Gastrocnemius medialis (tissue), 4 donors: ENCODE data around the gene MELTF. TPM values are rescaled to one million over a fixed set of nuclear protein-coding genes. Genes with fewer than 3 reads are reported as not detected.

Source experiments
- ATAC-seq, 2 donors: fragments of 150-250 bp; one replicate each; pipeline ENCODE4 v1.9.1; 2016
- DNase-seq, 2 donors: peaks; one replicate each; pipeline ENCODE4 v3.0.0-alpha.2; 2019
- H3K27ac ChIP-seq, 4 donors: fragments of 200-600 bp; sonication (generic); 1 replicate in 1 of 4; 2 replicates in 3 of 4; pipeline ENCODE4 v1.5.1; 2016 to 2018; ENCODE audit warnings: mild to moderate bottlenecking in 2 of 4, moderate library complexity in 1 of 4
- H3K27me3 ChIP-seq, 3 donors: fragments of 200-600 bp; sonication (generic) in 2 of 3; 1 replicate in 1 of 3; 2 replicates in 2 of 3; pipeline versions ENCODE4 v1.5.1 to v1.6.0; 2016 to 2019; ENCODE audit warnings: mild to moderate bottlenecking in 1 of 3, moderate library complexity in 1 of 3
- H3K36me3 ChIP-seq, 2 donors: fragments of 200-600 bp; sonication (generic) in 1 of 2; one replicate each; pipeline ENCODE4 v1.5.1; 2017 to 2018
- H3K4me1 ChIP-seq, 2 donors: fragments of 200-600 bp; sonication (generic) in 1 of 2; one replicate each; pipeline ENCODE4 v1.5.1; 2016 to 2017; ENCODE audit warnings: mild to moderate bottlenecking in 2 of 2
- H3K4me3 ChIP-seq, 4 donors: fragments of 200-600 bp; sonication (generic) in 3 of 4; 1 replicate in 1 of 4; 2 replicates in 3 of 4; pipeline ENCODE4 v1.5.1; 2016 to 2019; ENCODE audit warnings: mild to moderate bottlenecking in 2 of 4
- H3K9me3 ChIP-seq, 3 donors: fragments of 200-600 bp; sonication (generic) in 2 of 3; 1 replicate in 1 of 3; 2 replicates in 2 of 3; pipeline ENCODE4 v1.5.1; 2016 to 2019
- POLR2A ChIP-seq, 2 donors: fragments of 450-650 bp; IDR thresholded peaks; one replicate each; pipeline ENCODE4 v1.6.1; 2017; ENCODE audit warnings: antibody characterized with exemption in 2 of 2, mild to moderate bottlenecking in 2 of 2, moderate library complexity in 2 of 2
- in situ Hi-C, 4 donors: fragments of 200-750 bp; cut with MboI; loops; one replicate each; pipeline versions ENCODE4 v1.15.0 to v1.8.0; 2017; ENCODE audit warnings: low sequenced_read_pairs in 4 of 4
- intact Hi-C: fragments of 100-400 bp; cut with DNase I; formaldehyde crosslinking; loops from one replicate; pipeline ENCODE4 v1.15.1; 2023; ENCODE audit warnings: low total_unique reads
- total RNA-seq, 4 donors: library from RNA; depleted of rRNA; stranded (reverse); fragments of >200 nt; gene quantifications; one replicate each; pipeline versions ENCODE4 v1.1.0 to v1.2.3, GENCODE V29; 2016
- TF ChIP-seq, protein P1 (sequence below), 5 experiments: fragments of 450-650 bp in 3 of 5; fragments of 200-600 bp in 2 of 5; sonication (generic) in 2 of 5; IDR thresholded peaks in 4 of 5; conservative IDR thresholded peaks in 1 of 5; 1 replicate in 4 of 5; 2 replicates in 1 of 5; pipeline ENCODE4 v1.5.1; 2016 to 2019; ENCODE audit warnings: antibody characterized with exemption in 5 of 5, mild to moderate bottlenecking in 3 of 5, moderate library complexity in 3 of 5

MELTF gene
- total RNA-seq, 4 donors from 2014 or later = 0.36 to 0.64 (median 0.42) TPM; not detected in 1

DNA sequence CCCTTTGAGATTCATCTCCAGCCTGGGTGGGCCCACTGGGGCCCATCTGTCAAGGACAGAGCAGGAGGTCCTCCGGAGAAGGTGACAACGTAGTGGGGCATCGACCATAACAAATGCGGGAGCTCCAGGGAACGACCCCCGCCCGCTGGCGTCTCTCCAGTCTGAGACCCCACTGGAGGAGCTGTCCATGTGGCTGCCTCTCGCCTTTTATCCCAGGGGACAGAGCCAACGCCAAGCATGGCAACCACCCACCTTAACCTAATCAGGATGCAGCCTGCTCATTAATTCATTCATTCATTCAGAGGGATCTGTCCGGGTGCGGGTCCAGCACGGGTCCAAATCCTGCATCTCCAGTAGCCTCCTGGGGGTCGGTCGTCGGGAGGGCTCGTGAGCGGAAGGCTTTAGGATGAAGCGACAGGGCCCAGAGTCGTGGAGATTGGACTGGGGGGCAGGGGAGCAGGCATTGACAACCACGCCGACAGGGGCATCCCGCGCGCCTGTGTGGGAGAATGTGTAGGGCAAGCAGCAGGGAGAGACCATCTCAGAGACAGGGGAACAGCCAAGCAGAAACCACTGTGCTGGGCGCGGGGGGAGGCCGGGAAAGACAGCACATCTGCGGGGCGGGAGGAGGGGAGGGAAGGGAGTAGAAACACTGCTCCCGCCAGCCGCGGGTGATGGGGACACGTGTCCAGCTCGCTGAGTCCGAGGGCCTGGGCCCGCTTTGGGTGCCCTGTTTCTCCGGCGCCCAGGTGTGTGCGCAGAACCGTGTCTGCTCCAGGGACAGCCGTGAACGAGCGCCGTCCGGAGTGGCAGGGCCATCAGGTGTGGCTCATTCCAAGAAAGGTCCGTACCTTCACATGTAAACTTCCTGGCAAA is 62.9 kb downstream of the MELTF start:
- Histone ChIP-seq H3K27me3 (no peaks in the 10 kb centered on the region), H3K36me3 (no peaks in the 10 kb centered on the region), H3K9me3 (no peaks in the 10 kb centered on the region), H3K4me1 (peaks cover 0 to 9% of the 10 kb centered on the region in 2 donors), H3K4me3 (peak overlapping the region in 1 of 4 donors; percentile 78), H3K27ac (no peak overlapping the region)
- in situ Hi-C loops (loop anchor here in 2 of 4 donors (10.0 to 25.0 kb wide), 2 partner anchors 104 to 132 kb away; partner anchors contain the start of gene SENP5 (in 1 of the 2)), intact Hi-C loops (no loop called here)
- TF ChIP-seq, protein P1, sequence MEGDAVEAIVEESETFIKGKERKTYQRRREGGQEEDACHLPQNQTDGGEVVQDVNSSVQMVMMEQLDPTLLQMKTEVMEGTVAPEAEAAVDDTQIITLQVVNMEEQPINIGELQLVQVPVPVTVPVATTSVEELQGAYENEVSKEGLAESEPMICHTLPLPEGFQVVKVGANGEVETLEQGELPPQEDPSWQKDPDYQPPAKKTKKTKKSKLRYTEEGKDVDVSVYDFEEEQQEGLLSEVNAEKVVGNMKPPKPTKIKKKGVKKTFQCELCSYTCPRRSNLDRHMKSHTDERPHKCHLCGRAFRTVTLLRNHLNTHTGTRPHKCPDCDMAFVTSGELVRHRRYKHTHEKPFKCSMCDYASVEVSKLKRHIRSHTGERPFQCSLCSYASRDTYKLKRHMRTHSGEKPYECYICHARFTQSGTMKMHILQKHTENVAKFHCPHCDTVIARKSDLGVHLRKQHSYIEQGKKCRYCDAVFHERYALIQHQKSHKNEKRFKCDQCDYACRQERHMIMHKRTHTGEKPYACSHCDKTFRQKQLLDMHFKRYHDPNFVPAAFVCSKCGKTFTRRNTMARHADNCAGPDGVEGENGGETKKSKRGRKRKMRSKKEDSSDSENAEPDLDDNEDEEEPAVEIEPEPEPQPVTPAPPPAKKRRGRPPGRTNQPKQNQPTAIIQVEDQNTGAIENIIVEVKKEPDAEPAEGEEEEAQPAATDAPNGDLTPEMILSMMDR (IDR thresholded peaks at IDR 0.05 in 4 of 5, conservative IDR thresholded peaks at IDR 0.05 in 1 of 5) = no peak
- TF ChIP-seq POLR2A (IDR thresholded peaks at IDR 0.05) = no peak
- ATAC-seq (no peak), DNase-seq (no peak)

GRCh38 chr3:196965804-196966173 is 63.8 kb downstream of the MELTF start:
- TF ChIP-seq, protein P1 (IDR thresholded peaks at IDR 0.05 in 4 of 5, conservative IDR thresholded peaks at IDR 0.05 in 1 of 5) = no peak
- TF ChIP-seq POLR2A (IDR thresholded peaks at IDR 0.05) = no peak
- ATAC-seq = no peak
- in situ Hi-C loops = loop anchor here in 2 of 4 donors (10.0 to 25.0 kb wide), 2 partner anchors 103 to 131 kb away; partner anchors contain the start of gene SENP5 (in 1 of the 2)
- Histone ChIP-seq H3K4me1 (peaks cover 0 to 9% of the 10 kb centered on the region in 2 donors), H3K36me3 (no peaks in the 10 kb centered on the region), H3K27ac (no peak overlapping the region), H3K4me3 (no peak overlapping the region), H3K27me3 (no peaks in the 10 kb centered on the region), H3K9me3 (no peaks in the 10 kb centered on the region)
- no peak for DNase-seq
- intact Hi-C loops = no loop called here

GRCh38 chr3:196965112-196965803 is 64.4 kb downstream of the MELTF start:
- no peaks in the 10 kb centered on the region for H3K9me3 ChIP-seq
- H3K4me1 ChIP-seq = peaks cover 0 to 9% of the 10 kb centered on the region in 2 donors
- no peak for TF ChIP-seq POLR2A (IDR thresholded peaks at IDR 0.05)
- TF ChIP-seq, protein P1 (IDR thresholded peaks at IDR 0.05 in 4 of 5, conservative IDR thresholded peaks at IDR 0.05 in 1 of 5) = no peak
- H3K36me3 ChIP-seq = no peaks in the 10 kb centered on the region
- ATAC-seq (no peak), DNase-seq (no peak)
- intact Hi-C loops = no loop called here
- H3K27ac ChIP-seq = no peak overlapping the region
- H3K27me3 ChIP-seq = no peaks in the 10 kb centered on the region
- in situ Hi-C loops = loop anchor here in 2 of 4 donors (10.0 to 25.0 kb wide), 2 partner anchors 103 to 130 kb away; partner anchors contain the start of gene SENP5 (in 1 of the 2)
- no peak overlapping the region for H3K4me3 ChIP-seq

GRCh38 chr3:196963631-196963953 is 66.0 kb downstream of the MELTF start:
- no peak overlapping the region for H3K27ac ChIP-seq
- no peak for ATAC-seq
- in situ Hi-C loops = loop anchor here in 2 of 4 donors (10.0 to 25.0 kb wide), 2 partner anchors 101 to 129 kb away; partner anchors contain the start of gene SENP5 (in 1 of the 2)
- H3K4me1 ChIP-seq = peaks cover 0 to 9% of the 10 kb centered on the region in 2 donors
- DNase-seq = no peak
- no peaks in the 10 kb centered on the region for H3K36me3 ChIP-seq
- H3K4me3 ChIP-seq = no peak overlapping the region
- intact Hi-C loops = no loop called here
- TF ChIP-seq, protein P1 (IDR thresholded peaks at IDR 0.05 in 4 of 5, conservative IDR thresholded peaks at IDR 0.05 in 1 of 5) = no peak
- TF ChIP-seq POLR2A (IDR thresholded peaks at IDR 0.05) = no peak
- no peaks in the 10 kb centered on the region for H3K9me3 ChIP-seq
- no peaks in the 10 kb centered on the region for H3K27me3 ChIP-seq
